Neural progenitor cell (in vitro differentiated cells): Measurements from ENCODE around the gene NEB.

Source experiments
- EZH2 ChIP-seq: fragments of 200-600 bp; sonication (generic); IDR thresholded peaks from 2 replicates; pipeline ENCODE4 v1.6.1; 2017; ENCODE audit warnings: antibody characterized with exemption, mild to moderate bottlenecking, moderate library complexity
- TF ChIP-seq, protein P1 (sequence below): fragments of 200-600 bp; sonication (generic); IDR thresholded peaks from 2 replicates; pipeline ENCODE4 v1.5.1; 2017; ENCODE audit warnings: antibody characterized with exemption, mild to moderate bottlenecking

DNA sequence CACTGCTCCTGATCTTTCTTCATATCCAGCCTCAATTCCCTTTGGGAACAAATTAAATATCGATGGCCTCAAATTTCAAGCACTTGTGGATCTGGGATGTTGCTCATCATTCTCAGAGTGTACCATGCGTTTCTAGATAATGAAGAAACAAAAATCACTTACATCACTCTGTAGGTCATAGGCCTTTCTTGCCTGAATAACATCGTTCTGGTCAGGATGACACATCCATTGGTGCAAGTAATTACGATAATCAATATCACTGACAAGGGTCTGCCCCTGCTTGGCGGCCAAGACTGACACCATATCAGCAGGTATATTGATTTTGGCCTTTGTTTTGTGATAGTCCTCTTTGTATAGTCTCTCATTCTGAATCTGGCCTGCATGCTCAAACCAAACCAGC is 167.3 kb downstream of the NEB start:
- TF ChIP-seq, protein P1, sequence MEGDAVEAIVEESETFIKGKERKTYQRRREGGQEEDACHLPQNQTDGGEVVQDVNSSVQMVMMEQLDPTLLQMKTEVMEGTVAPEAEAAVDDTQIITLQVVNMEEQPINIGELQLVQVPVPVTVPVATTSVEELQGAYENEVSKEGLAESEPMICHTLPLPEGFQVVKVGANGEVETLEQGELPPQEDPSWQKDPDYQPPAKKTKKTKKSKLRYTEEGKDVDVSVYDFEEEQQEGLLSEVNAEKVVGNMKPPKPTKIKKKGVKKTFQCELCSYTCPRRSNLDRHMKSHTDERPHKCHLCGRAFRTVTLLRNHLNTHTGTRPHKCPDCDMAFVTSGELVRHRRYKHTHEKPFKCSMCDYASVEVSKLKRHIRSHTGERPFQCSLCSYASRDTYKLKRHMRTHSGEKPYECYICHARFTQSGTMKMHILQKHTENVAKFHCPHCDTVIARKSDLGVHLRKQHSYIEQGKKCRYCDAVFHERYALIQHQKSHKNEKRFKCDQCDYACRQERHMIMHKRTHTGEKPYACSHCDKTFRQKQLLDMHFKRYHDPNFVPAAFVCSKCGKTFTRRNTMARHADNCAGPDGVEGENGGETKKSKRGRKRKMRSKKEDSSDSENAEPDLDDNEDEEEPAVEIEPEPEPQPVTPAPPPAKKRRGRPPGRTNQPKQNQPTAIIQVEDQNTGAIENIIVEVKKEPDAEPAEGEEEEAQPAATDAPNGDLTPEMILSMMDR: no peak
- no peak for TF ChIP-seq EZH2
